ENCODE measurements around the gene CIAPIN1.
A peak's percentile ranks its signal among the peaks of the same experiment; 100 is the strongest.

CIAPIN1 gene

GRCh38 chr16:57447186-57447962, at the start of gene CIAPIN1, which contains the start of gene COQ9:
CIAPIN1 (minus strand) TSS chr16:57447385; CDS start chr16:57440928, 6,457 bp downstream.
COQ9 (plus strand) TSS chr16:57447479; CDS start chr16:57447506, 27 bp downstream.
- DNase-seq (ENCODE audit: low read depth, low spot score), result peak; percentile 78

DNA sequence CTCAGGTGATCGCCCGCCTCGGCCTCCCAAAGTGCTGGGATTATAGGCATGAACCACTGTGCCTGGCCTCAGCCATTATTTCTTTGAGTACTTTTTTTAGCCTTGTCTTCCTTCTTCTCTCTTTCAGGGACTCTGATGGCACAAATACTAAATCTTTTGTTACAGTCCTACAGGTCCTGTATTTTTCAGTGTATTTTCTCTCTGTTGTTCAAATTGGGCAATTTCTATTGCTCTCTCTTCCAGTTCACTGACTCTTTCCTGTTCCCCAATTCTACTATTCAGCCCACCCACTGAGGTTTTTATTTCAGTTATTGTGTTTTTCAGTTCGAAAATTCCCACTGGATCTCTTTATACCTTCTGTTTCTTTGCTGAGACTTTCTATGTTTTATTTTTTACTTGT, 46.6 kb upstream of the CIAPIN1 start:
- DNase-seq (ENCODE audit: low read depth, low spot score), result no peak

DNA sequence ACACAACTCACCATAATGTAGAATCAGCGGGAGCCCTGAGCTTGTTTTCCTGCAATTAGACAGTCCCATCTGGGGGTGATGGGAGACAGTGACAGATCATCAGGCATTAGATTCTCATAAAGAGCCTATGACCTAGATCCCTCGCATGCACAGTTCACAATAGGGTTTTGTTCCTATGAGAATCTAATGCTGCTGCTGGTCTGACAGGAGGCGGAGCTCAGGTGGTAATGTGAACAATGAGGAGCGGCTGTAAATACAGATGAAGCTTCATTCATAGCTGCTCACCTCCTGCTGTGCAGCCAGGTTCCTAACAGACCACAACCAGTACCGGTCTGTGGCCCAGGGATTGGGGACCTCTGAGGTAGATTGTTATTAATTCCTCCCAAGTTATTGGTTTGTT, 42.0 kb upstream of the CIAPIN1 start:
- DNase-seq (ENCODE audit: low read depth, low spot score), result no peak

GRCh38 chr16:57486858-57487834, 40.0 kb upstream of the CIAPIN1 start:
- DNase-seq (ENCODE audit: low read depth, low spot score), result no peak

GRCh38 chr16:57485916-57486857, 39.0 kb upstream of the CIAPIN1 start, which contains the start of gene DOK4:
DOK4 (minus strand) TSS chr16:57486493; CDS start chr16:57479507, 6,986 bp downstream.
- no peak for DNase-seq (ENCODE audit: low read depth, low spot score)

- DNase-seq (ENCODE audit: low read depth, low spot score), result no peak
These were observed 38.1 kb upstream of the CIAPIN1 start for GRCh38 chr16:57485091-57485915.

GRCh38 chr16:57484515-57485005, 37.4 kb upstream of the CIAPIN1 start:
- DNase-seq (ENCODE audit: low read depth, low spot score), result no peak

DNA sequence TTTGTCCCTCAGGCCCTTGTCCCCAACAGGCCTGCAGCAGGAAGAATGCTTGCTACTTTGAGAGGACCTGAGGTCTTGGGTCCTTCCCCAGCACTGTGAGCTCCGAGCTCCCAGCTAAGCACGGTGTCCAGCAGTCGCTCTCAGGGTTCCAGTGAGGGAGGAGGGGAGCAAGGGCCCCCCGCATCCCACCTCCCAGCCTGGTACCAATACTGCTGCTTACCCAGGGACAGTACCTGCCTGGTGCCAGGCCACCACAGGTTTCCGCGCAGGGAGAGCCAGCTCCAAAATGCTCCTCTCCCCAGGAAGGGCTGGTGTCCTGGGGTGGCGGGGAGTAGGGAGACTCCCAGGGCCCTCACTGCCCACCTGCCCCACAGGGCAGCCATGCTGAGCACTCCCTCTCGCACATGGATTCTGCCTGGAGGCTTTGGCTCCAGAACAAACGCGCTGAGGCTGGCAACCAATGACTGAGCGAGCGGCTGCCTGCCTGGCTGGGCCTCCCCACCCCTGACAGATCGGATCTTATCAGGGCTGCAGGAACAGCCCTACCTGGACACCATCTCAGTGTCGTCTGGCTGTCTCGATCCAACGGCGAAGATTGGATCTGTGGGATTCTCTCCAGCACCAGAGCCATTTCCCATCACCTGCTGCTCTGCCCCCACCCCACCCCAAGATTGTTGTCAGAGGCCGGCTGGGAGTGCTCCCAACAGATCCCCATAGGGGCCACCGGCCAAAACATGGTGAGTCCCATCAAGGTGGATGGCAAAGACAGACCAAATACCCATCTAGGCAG, 36.7 kb upstream of the CIAPIN1 start:
- DNase-seq (ENCODE audit: low read depth, low spot score), result no peak

DNA sequence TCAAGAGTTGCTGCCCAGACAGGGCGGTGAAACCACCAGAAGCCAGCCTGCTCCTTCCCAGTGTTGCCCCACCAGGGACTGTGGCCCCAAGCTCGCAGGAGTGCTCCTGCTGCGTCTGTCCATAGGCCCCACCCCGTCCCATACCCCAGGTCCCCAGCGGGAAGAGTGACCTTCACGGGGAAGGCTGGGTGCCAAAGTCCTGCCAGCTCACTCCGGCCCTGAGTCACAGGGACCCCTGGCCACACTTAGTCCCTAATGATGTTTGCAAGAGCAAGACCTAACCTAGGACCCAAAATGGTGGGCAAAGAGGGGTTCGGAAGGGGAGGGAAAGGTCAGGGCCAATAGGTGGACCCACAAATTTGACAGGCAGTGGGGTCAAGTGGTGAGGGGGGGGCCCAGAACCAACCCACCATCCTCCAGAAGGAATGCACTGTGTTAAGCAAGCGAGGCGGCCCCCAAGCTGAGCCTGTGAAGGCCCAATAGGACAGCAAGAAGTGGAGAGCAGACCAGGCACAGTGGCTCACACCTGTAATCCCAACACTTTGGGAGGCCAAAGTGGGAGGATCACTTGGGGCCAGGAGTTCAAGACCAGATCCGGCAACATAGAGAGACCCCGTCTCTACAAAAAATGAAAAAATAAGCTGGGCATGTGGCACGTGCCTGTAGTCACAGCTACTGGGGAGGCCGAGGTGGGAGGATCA, 35.8 kb upstream of the CIAPIN1 start:
- no peak for DNase-seq (ENCODE audit: low read depth, low spot score)

DNA sequence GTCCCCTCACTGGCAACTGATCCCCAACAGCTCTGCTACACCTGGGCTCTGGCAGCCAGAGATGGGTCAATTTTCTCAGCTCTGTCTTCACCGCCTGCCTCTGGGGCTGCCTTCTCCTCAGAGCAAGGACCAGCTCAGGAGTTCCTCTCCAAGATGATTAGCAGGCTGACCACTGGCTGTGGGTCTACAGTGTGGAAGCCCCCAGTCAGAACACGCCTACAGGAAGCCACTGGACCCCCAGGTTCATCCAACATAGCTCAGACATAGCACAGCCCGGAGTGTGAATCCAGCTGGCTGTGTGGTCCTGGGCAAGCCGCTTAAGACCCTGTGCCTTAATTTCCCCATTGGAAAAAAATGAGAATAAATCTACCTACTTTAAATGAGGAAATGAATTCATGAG, 34.2 kb upstream of the CIAPIN1 start:
- DNase-seq (ENCODE audit: low read depth, low spot score), result no peak

DNA sequence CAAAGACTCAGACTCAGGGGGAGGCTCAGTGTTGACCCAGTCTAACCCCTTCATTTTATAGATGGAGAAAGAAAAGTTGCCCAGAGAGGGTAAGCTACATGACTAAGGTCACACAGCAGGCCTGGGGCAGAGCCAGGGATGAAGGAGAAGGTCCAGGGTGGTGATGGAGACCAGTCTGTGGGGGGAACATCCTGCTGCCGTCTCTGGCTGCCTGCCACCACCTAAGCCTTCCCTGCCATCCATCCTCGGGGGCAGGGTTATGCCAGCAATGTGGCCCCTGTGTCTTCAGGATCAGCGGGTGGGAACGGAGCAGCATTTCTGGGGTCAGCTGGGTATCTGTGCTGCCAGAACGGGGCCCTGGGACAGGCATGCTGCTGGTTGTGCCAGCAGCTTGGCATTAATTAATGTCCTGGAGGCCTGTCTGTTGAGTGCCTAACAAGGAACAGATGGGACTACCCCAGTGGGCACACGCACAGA, 33.6 kb upstream of the CIAPIN1 start:
- no peak for DNase-seq (ENCODE audit: low read depth, low spot score)

GRCh38 chr16:57479976-57480753, 33.0 kb upstream of the CIAPIN1 start:
- DNase-seq (ENCODE audit: low read depth, low spot score), result no peak

DNA sequence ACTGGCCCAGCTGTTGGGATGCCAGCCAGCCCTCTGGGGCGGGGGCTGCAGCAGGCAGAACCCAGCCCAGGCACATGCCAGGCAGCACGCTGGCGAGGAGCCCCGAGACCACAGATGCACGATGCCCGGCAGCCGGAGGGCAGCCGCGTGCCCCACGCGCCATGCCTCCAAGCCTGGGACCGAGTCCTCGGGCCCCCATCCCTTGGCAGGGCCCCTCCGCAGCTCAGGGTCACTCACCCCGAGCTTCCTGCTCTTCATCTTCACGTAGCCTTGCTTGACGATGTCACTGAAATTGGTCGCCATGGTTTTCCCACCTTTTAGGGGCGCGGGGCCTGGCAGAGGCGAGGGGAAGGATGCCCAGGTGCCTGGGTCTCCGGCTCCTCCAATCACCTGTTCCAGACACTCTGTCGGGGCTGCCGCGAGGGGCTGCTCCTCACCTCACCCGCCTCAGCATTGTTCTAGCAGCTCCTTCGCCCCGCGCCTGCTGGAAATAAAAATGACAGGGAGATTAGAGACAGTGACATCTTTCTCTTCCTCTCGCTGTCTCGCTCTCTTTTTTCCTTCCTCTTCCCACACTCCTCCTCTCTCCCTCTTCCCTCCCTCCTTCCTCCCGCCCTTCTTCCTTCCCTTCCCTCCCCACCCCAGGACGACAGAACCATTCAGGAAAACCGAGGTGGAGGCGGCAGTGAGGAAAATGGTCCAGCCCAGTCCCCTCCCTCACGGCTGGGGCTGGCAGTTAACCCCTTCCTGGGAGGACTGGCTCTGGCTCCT, 32.2 kb upstream of the CIAPIN1 start:
- DNase-seq (ENCODE audit: low read depth, low spot score), result peak; percentile 36

DNA sequence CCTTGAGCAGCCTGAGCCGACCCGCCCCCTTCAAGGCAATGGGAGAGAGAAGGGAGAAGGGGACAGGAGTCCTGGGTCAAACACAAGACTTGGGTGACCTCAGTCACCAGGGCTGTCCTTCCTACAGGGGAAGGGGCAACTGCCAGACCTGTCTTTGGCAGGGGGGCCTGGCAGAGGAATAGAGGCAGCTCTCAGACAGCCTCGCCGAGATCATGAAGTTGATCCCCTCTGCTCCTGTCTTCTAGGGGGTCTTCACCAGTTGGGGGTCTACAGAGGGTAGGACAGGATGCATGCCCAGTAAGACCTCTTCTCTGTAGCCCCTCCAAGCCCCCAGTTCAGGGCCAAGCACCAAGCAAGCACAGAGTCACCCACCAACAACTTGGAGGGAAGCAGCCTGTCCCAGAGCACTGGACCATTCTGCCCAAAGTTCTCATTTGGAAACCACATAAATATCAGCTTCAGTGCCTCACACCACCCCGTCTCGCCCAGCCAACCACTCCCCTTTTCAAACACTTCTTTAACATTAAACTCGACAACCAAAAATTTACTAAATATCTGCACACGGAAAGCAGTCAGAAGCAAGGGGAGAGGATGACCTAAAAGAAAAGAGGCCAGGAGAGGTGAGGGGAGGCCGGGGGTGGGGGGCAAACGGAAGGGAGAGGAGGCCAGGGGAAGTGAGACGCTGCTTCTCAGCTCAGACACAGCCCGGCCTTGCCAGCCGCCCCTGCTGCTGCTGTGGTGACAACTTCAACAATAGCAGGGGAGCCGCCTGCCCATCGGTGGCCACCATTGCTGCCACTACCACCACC, 31.4 kb upstream of the CIAPIN1 start:
- no peak for DNase-seq (ENCODE audit: low read depth, low spot score)

DNA sequence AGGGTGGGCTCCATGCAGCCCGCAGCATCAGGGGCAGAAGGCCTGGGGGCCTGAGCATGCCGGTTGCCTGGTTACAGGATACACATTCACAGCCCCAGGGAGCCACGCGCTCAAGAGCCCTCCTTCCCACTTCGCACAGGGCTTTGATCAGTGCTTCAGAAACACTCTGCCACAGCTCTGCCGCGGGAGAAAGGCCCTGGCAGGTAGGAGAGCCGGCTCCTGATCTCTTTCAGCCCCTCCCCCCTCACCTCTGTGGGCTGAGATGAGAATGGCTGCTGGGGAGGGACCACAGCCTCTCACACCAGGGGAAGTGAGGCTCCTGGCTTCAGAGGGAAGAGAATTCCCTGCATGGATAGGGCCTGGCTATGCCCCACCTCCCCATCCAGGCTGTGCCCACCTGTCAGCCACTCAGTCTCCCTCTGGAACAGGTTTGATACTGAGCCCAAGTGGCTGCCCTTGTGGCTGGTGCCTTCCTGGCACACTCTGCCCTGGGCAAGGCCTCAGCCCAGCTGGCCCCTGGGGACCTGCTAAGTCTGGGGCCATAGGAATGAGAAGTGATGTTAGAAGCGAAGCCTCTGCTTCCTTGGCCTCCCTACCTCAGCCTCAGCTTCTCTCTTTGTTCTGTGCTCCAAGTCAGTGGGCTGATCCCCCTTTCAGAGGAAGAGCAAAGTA, 30.5 kb upstream of the CIAPIN1 start:
- no peak for DNase-seq (ENCODE audit: low read depth, low spot score)
